HL-60/S4 treated with phorbol 12-myristate 13-acetate at 8.2 ng/mL for 4 days and 3 days (cell line): ENCODE data around the gene TBCEL.

ENCODE experiments used
- in situ Hi-C: fragments of 300-500 bp; cut with MboI; formaldehyde crosslinking; loops from 2 replicates; pipeline ENCODE4 v1.15.0; 2022; ENCODE audit warnings: low sequenced_read_pairs

Gene TBCEL

GRCh38 chr11:121059605-121060004 lies 35.7 kb downstream of the TBCEL start:
- in situ Hi-C loops = no loop called here

- in situ Hi-C loops = no loop called here
Measured at GRCh38 chr11:121063728-121064127, 39.8 kb downstream of the TBCEL start.

- in situ Hi-C loops = no loop called here
Measured at GRCh38 chr11:121066623-121067022, 42.7 kb downstream of the TBCEL start.

GRCh38 chr11:121067026-121067425 lies 43.1 kb downstream of the TBCEL start:
- in situ Hi-C loops = no loop called here

GRCh38 chr11:121067453-121067852 lies 43.6 kb downstream of the TBCEL start:
- in situ Hi-C loops = no loop called here

- in situ Hi-C loops = no loop called here
Measured at GRCh38 chr11:121067962-121068647, 44.2 kb downstream of the TBCEL start.

- in situ Hi-C loops = no loop called here
Measured at GRCh38 chr11:121068787-121069186, 44.9 kb downstream of the TBCEL start.

- in situ Hi-C loops = no loop called here
Measured at GRCh38 chr11:121070951-121071845, 47.3 kb downstream of the TBCEL start.

GRCh38 chr11:121071846-121072450 lies 48.0 kb downstream of the TBCEL start:
- in situ Hi-C loops = no loop called here

GRCh38 chr11:121081321-121081720 lies 57.4 kb downstream of the TBCEL start:
- in situ Hi-C loops = no loop called here

- in situ Hi-C loops = no loop called here
Measured at GRCh38 chr11:121082219-121082618, 58.3 kb downstream of the TBCEL start.

- in situ Hi-C loops = no loop called here
Measured at GRCh38 chr11:121082670-121083069, 58.8 kb downstream of the TBCEL start.

GRCh38 chr11:121086866-121087265 lies 63.0 kb downstream of the TBCEL start:
- in situ Hi-C loops = no loop called here

- in situ Hi-C loops = no loop called here
Measured at GRCh38 chr11:121089566-121089965, 65.7 kb downstream of the TBCEL start.

GRCh38 chr11:121090145-121090721 lies 66.3 kb downstream of the TBCEL start:
- in situ Hi-C loops = no loop called here

GRCh38 chr11:121091492-121092152 lies 67.7 kb downstream of the TBCEL start:
- in situ Hi-C loops = no loop called here

- in situ Hi-C loops = no loop called here
Measured at GRCh38 chr11:121095561-121095960, 71.7 kb downstream of the TBCEL start.

GRCh38 chr11:121099364-121099763 lies 75.5 kb downstream of the TBCEL start:
- in situ Hi-C loops = no loop called here

- in situ Hi-C loops = no loop called here
Measured at GRCh38 chr11:121099885-121100284, 76.0 kb downstream of the TBCEL start.

GRCh38 chr11:121100943-121101342 lies 77.0 kb downstream of the TBCEL start, which contains the start of gene TECTA:
TECTA (plus strand) TSS chr11:121101243; CDS start chr11:121102666, 1,423 bp downstream.
- in situ Hi-C loops = no loop called here

GRCh38 chr11:121104312-121104762 lies 80.4 kb downstream of the TBCEL start:
- in situ Hi-C loops = no loop called here
